Panc1 (cell line): ENCODE data around the gene CEBPB. TPM values are rescaled to one million over a fixed set of nuclear protein-coding genes. Genes with fewer than 3 reads are reported as not detected.

Experiments used
- ATAC-seq: fragments of 200-7000 bp; cut with Tn5 transposase; 2 replicates; pipeline ENCODE4 v1.9.1; 2020; ENCODE audit warnings: mild to moderate bottlenecking, moderate library complexity
- BruUV-seq: library from RNA; stranded (reverse); fragments of 400-500 nt; replicated peaks from 2 replicates; lab custom pipeline; 2021; lab: Mats Ljungman, UMichigan
- CTCF ChIA-PET: fragments of 300-600 bp; sonication (Branson Sonifier 250); formaldehyde crosslinking; loops from one replicate; lab custom pipeline; 2022; ENCODE audit warnings: antibody characterized with exemption; lab: Charles Lee
- POLR2A ChIA-PET: fragments of 300-600 bp; sonication (Branson Sonifier 250); formaldehyde crosslinking; loops from one replicate; lab custom pipeline; 2022; ENCODE audit warnings: antibody characterized with exemption; lab: Charles Lee
- DNase-seq: peaks from one replicate; pipeline ENCODE4 v3.0.0-alpha.2; 2010; ENCODE audit warnings: low read depth, low spot score
- H3K27ac ChIP-seq: 2 replicates; pipeline ENCODE4 v1.5.1; 2011; ENCODE audit warnings: mild to moderate bottlenecking, low read length, inconsistent platforms
- H3K27me3 ChIP-seq: fragments of 200-500 bp; sonication (Bioruptor generic); 2 replicates; pipeline ENCODE4 v1.6.0; 2014; ENCODE audit warnings: low read length, inconsistent platforms; ENCODE audit not compliant: control insufficient read depth, insufficient read depth
- H3K36me3 ChIP-seq: fragments of 200-500 bp; sonication (Bioruptor generic); 2 replicates; pipeline ENCODE4 v1.5.1; 2014; ENCODE audit warnings: inconsistent platforms, mild to moderate bottlenecking, low read length, moderate library complexity; ENCODE audit not compliant: control insufficient read depth, insufficient read depth
- H3K4me1 ChIP-seq: 2 replicates; pipeline ENCODE4 v1.5.1; 2011; ENCODE audit warnings: inconsistent platforms, mild to moderate bottlenecking, low read length, moderate library complexity; ENCODE audit not compliant: control insufficient read depth, insufficient read depth
- H3K4me3 ChIP-seq, 2 experiments: 2 replicates each; pipeline ENCODE4 v1.5.1; 2011 to 2012; ENCODE audit warnings: low read depth in 2 of 2, low read length in 2 of 2, mild to moderate bottlenecking in 2 of 2, inconsistent platforms in 1 of 2, moderate library complexity in 1 of 2
- H3K9me3 ChIP-seq: fragments of 200-500 bp; sonication (Bioruptor generic); 2 replicates; pipeline ENCODE4 v1.5.1; 2014; ENCODE audit warnings: low read depth, mild to moderate bottlenecking, inconsistent platforms, low read length, moderate library complexity; ENCODE audit not compliant: control insufficient read depth, insufficient read depth
- CTCF ChIP-seq: fragments of 450-650 bp; IDR thresholded peaks from 2 replicates; pipeline ENCODE4 v1.5.1; 2017; ENCODE audit warnings: mild to moderate bottlenecking
- POLR2AphosphoS5 ChIP-seq: IDR thresholded peaks from 2 replicates; pipeline ENCODE4 v1.6.1; 2012; ENCODE audit warnings: mild to moderate bottlenecking, low read depth, low read length, moderate library complexity
- REST ChIP-seq, 2 experiments: IDR thresholded peaks; 2 replicates each; pipeline ENCODE4 v1.6.1; 2011 to 2012; ENCODE audit warnings: low read depth in 2 of 2, control low read depth in 1 of 2, low read length in 1 of 2, mild to moderate bottlenecking in 1 of 2, moderate library complexity in 1 of 2; ENCODE audit not compliant: insufficient read depth in 1 of 2
- SIN3A ChIP-seq: IDR thresholded peaks from 2 replicates; pipeline ENCODE4 v1.6.1; 2012; ENCODE audit warnings: low read depth, mild to moderate bottlenecking, low read length, moderate library complexity, borderline replicate concordance; ENCODE audit not compliant: insufficient read depth
- TCF7L2 ChIP-seq: IDR thresholded peaks from 2 replicates; pipeline ENCODE4 v1.6.1; 2011; ENCODE audit warnings: mild to moderate bottlenecking, low read depth, low read length, inconsistent platforms
- in situ Hi-C: cut with HindIII; loops from 2 replicates; pipeline ENCODE4 v1.10.0; 2016; ENCODE audit warnings: low sequenced_read_pairs, low pct_unique_long_range_greater_than_20kb
- intact Hi-C: fragments of 100-400 bp; cut with micrococcal nuclease; formaldehyde crosslinking; loops from one replicate; pipeline ENCODE4 v1.10.0; 2022; ENCODE audit not compliant: unreplicated experiment
- total RNA-seq: library from RNA; stranded (reverse); gene quantifications from one replicate; pipeline ENCODE4 v1.2.1, GENCODE V29; 2021; ENCODE audit not compliant: unreplicated experiment

CEBPB gene
- total RNA-seq, 1 experiment from 2014 or later, result 52.1 TPM

- Histone ChIP-seq H3K27ac (peak overlapping the region; percentile 74), H3K9me3 (no peaks in the 10 kb centered on the region), H3K4me3 (no peak overlapping the region), H3K27me3 (no peaks in the 10 kb centered on the region), H3K36me3 (peaks cover 21% of the 10 kb centered on the region), H3K4me1 (peaks cover 85% of the 10 kb centered on the region)
- DNase-seq (no peak), ATAC-seq (no peak)
- POLR2A ChIA-PET, result no interaction called here
- in situ Hi-C loops, result no loop called here
- CTCF ChIA-PET, result no interaction called here
- intact Hi-C loops, result no loop called here
- TF ChIP-seq CTCF (no peak), POLR2AphosphoS5 (no peak), REST (IDR thresholded peaks at IDR 0.05; ENCODE audit: insufficient read depth in 1 of 2, low read depth in 2 of 2, low read length in 1 of 2) (no peak), SIN3A (no peak), TCF7L2 (no peak)
- no TSS peak for BruUV-seq
Measured at GRCh38 chr20:50146214-50146613, 44.4 kb upstream of the CEBPB start.

- H3K9me3 ChIP-seq, result no peaks in the 10 kb centered on the region
- ChIA-PET CTCF (no interaction called here), POLR2A (no interaction called here)
- ATAC-seq (no peak), DNase-seq (no peak)
- H3K36me3 ChIP-seq, result peaks cover 15% of the 10 kb centered on the region
- TF ChIP-seq REST (IDR thresholded peaks at IDR 0.05; ENCODE audit: insufficient read depth in 1 of 2, low read depth in 2 of 2, low read length in 1 of 2), result no peak
- no peak for TF ChIP-seq SIN3A
- TF ChIP-seq TCF7L2, result no peak
- TF ChIP-seq POLR2AphosphoS5, result no peak
- TF ChIP-seq CTCF, result no peak
- TSS peak; percentile 6 for BruUV-seq
- H3K27me3 ChIP-seq, result no peaks in the 10 kb centered on the region
- no peak overlapping the region for H3K4me3 ChIP-seq
- H3K27ac ChIP-seq, result peak overlapping the region; percentile 74
- intact Hi-C loops (no loop called here), in situ Hi-C loops (no loop called here)
- H3K4me1 ChIP-seq, result peaks cover 79% of the 10 kb centered on the region
Measured at GRCh38 chr20:50146732-50147662, 43.6 kb upstream of the CEBPB start.
